ENCODE results near the gene MRPL20. TPM values are rescaled to one million over a fixed set of nuclear protein-coding genes. Genes with fewer than 3 reads are reported as not detected.
A peak's percentile ranks its signal among the peaks of the same experiment; 100 is the strongest.

Gene MRPL20
- total RNA-seq, 4 donors from 2014 or later: 58.2 to 94.1 (median 78.2) TPM

DNA sequence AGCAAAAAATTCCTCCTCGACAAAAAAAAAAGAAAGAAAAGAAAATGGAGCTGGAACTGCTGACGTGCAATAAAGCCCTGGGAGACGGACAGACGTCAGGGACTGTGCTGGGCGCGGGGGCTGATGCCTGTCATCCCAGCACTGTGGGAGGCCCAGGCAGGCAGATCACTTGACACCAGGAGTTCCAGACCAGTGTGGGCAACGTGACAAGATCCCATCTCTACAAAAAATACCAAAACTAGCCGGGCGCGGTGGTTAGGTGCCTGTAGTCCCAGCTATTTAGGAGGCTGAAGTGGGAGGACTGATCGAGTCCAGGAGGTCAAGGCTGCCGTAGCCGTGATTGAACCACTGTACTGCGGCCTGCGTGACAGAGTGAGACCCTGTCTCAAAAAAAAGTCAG is 17.6 kb upstream of the MRPL20 start:
- no peak overlapping the region for H3K4me3 ChIP-seq
- no peaks in the 10 kb centered on the region for H3K27me3 ChIP-seq
- H3K9me3 ChIP-seq: no peaks in the 10 kb centered on the region
- no peaks in the 10 kb centered on the region for H3K36me3 ChIP-seq
- TF ChIP-seq, protein P1, sequence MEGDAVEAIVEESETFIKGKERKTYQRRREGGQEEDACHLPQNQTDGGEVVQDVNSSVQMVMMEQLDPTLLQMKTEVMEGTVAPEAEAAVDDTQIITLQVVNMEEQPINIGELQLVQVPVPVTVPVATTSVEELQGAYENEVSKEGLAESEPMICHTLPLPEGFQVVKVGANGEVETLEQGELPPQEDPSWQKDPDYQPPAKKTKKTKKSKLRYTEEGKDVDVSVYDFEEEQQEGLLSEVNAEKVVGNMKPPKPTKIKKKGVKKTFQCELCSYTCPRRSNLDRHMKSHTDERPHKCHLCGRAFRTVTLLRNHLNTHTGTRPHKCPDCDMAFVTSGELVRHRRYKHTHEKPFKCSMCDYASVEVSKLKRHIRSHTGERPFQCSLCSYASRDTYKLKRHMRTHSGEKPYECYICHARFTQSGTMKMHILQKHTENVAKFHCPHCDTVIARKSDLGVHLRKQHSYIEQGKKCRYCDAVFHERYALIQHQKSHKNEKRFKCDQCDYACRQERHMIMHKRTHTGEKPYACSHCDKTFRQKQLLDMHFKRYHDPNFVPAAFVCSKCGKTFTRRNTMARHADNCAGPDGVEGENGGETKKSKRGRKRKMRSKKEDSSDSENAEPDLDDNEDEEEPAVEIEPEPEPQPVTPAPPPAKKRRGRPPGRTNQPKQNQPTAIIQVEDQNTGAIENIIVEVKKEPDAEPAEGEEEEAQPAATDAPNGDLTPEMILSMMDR (IDR thresholded peaks at IDR 0.05): no peak
- TF ChIP-seq POLR2A (IDR thresholded peaks at IDR 0.05): no peak
- peaks cover 0 to 13% (median 5%) of the 10 kb centered on the region in 4 donors for H3K4me1 ChIP-seq
- H3K27ac ChIP-seq: no peak overlapping the region
- DNase-seq: peak in 1 of 3 donors; percentile 29

DNA sequence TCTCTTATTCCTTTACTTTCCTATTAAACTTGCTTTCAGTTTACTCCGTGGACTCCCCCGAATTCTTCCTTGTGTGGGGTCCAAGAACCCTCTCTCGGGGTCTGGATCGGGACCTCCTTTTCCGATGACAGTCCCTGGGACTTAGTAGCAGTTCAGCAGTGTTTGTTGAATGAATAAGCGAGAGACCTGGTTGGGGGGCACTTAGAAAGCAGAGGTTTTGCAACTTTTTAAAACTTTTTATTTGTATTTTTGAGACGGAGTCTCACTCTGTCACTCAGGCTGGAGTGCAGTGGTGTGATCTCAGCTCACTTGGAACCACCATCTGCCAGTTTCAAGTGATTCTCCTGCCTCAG is 16.1 kb upstream of the MRPL20 start:
- H3K4me1 ChIP-seq: peaks cover 0 to 16% (median 6%) of the 10 kb centered on the region in 4 donors
- H3K27me3 ChIP-seq: no peaks in the 10 kb centered on the region
- TF ChIP-seq POLR2A (IDR thresholded peaks at IDR 0.05): no peak
- TF ChIP-seq, protein P1 (IDR thresholded peaks at IDR 0.05): no peak
- H3K36me3 ChIP-seq: no peaks in the 10 kb centered on the region
- H3K9me3 ChIP-seq: no peaks in the 10 kb centered on the region
- no peak overlapping the region for H3K4me3 ChIP-seq
- no peak overlapping the region for H3K27ac ChIP-seq
- DNase-seq: no peak

DNA sequence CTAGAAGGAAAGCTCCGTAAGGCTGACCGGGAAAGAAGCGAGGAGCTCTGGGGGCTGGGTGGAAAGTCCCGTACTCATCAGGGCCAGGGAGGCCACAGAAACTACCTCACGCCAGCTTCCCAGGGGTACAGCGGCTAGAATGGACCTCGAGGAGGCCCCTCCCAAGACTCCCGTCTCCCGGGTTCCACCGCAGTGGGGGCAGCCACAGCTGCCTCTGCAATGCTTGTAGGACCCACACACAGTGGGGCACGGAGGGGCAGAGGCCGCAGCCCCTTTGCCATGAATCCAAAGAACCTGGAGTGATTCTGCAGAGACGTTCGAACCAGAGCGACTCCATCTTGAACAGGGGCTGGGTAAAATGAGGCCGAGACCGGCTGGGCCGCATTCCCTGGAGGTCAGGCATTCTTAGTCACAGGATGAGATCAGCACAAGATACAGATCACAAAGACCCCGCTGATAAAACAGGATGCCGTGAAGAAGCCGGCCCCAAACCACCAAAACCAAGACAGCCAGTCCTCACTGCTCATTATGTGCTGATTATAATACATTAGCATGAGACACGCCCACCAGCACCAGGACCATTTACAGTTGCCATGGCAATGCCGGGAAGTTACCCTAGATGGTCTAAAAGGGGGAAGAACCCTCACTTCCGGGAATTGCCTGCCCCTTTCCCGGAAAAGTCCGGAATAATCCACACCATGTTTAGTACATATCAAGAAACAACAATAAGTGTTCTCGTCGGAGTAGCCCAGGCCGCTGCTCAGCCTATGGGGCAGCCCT is 15.6 kb upstream of the MRPL20 start:
- Histone ChIP-seq H3K9me3 (no peaks in the 10 kb centered on the region), H3K4me1 (peaks cover 0 to 16% (median 6%) of the 10 kb centered on the region in 4 donors), H3K4me3 (no peak overlapping the region), H3K27me3 (no peaks in the 10 kb centered on the region), H3K27ac (no peak overlapping the region), H3K36me3 (no peaks in the 10 kb centered on the region)
- TF ChIP-seq POLR2A (IDR thresholded peaks at IDR 0.05): no peak
- TF ChIP-seq, protein P1 (IDR thresholded peaks at IDR 0.05): no peak
- DNase-seq: peak in 1 of 3 donors; percentile 18

DNA sequence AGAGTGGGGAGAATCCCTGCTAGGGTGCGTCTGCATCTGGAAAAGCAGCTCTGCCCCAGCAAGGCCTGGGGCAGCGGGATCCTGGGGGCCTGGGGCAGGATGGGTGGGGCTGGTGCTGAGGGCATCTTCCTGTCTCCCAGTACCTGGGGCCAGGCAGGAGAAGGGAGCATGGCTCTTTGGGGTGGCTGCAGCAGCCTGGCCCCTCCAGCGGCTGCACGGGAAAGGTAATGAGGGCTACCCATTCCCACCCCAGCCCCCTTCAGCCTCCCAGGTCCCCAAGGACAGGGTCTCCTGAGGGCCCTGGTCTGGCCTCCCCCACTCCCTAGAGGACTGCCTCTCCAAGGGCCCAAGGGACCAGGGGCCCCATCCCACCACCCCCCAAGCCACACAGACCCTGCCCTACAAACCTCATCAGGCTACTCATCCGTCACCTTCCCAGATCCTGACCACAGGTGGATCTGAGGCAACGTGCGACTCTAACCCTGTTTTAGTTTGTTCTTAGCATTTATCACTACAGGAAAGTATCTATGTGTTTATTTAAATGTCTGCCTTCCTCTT is 14.9 kb upstream of the MRPL20 start:
- TF ChIP-seq, protein P1 (IDR thresholded peaks at IDR 0.05): no peak
- TF ChIP-seq POLR2A (IDR thresholded peaks at IDR 0.05): no peak
- Histone ChIP-seq H3K27ac (peak overlapping the region in 1 of 4 donors; percentile 49), H3K27me3 (no peaks in the 10 kb centered on the region), H3K4me3 (no peak overlapping the region), H3K9me3 (no peaks in the 10 kb centered on the region), H3K4me1 (peaks cover 0 to 16% (median 4%) of the 10 kb centered on the region in 4 donors), H3K36me3 (no peaks in the 10 kb centered on the region)
- DNase-seq: no peak

DNA sequence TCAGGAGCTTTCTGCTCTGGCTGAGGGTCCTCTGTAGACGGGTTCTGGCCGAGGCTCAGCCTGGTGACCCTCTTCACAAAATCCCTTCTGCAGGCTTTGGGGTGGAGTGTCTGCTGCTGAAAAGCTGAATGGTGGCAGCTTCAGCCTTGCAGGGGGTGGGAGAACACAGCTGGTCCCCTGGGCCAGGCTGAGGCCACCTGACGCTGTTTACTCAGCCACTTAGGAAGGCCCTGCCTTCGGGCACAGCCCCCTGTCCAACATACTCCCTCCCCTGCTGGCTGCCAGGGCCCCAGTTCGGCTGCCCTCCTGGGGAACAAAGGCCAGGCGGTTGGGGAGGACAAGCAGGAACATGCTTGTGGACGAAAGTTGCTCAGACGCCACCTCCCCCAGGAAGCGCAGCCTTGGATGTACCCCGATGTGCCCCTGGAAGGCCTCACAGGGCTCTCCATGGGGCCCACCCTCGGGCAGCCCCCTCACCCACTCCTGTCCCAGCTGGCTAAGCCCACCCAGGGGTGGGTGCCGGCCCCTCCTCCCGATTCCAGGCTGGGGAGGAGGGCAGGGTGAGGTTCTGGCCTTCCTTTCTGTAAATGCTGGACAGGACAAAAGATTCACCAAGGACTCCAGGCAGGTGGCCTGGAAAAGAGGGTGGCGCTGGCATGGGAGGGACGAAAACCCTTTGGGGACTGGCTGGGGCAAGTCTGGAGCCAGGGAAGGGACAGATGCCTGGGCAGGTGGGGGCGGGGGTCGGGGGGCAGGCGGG is 14.2 kb upstream of the MRPL20 start, which contains the start of gene ANKRD65:
ANKRD65 (minus strand) TSS at position 130 of the 760 bp plus-strand sequence. CDS start 271 bp downstream, outside the sequence.
- peak within 1 kb of the TSS in 1 of 4 donors; percentile 49 for H3K27ac ChIP-seq
- H3K4me3 ChIP-seq: peak within 1 kb of the TSS in 3 of 4 donors; percentile 22 to 41 (median 39)
- no peaks in the 10 kb centered on the region for H3K9me3 ChIP-seq
- H3K4me1 ChIP-seq: peaks cover 0 to 16% (median 4%) of the 10 kb centered on the region in 4 donors
- DNase-seq: no peak
- no peaks in the 10 kb centered on the region for H3K27me3 ChIP-seq
- TF ChIP-seq POLR2A (IDR thresholded peaks at IDR 0.05): no peak
- TF ChIP-seq, protein P1 (IDR thresholded peaks at IDR 0.05): no peak
- H3K36me3 ChIP-seq: no peaks in the 10 kb centered on the region

All from Peyer's patch (tissue), 4 donors.